ENCODE data around the gene ACTR1B. TPM values are rescaled to one million over a fixed set of nuclear protein-coding genes. Genes with fewer than 3 reads are reported as not detected.

The ACTR1B gene
- total RNA-seq, 1 experiment from 2014 or later: 58.2 TPM

DNA sequence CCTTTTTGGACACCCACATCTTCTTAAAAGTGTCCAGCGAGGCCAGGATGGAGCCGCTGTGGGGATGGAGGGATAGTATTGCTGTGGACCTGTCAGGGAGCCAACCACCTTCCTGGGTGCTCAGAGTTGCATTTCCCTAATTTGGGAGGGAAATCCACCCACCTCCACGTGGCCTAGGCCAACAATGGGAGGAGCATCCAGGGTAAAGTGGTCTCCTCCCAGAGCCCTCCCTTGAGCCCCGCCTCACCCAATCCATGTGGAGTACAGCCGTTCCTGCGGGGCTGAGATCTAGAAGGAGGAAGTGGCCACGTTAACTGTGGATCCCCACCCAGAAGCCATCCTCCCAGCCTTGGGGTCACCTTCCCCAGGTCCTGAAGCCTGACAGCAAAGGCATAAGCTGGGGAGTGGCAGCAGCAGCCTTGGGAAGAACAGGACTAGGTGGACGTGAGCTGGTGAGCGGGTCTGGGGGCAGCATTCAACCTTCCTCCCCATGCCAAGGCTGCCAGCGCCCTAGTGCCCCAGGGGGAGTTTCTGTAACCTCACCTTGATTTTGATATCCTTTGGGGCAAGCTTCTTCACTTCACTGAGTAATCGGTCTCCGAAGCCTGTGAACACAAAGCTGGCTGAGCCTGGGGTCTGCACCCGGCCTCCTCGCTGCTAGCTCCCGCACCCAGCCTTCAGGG lies 6.8 kb downstream of the ACTR1B start:
- H3K27me3 Mint-ChIP-seq (ENCODE audit: low read depth): no peaks in the 10 kb centered on the region
- no peak overlapping the region for H3K27ac Mint-ChIP-seq
- H3K4me3 Mint-ChIP-seq: no peak overlapping the region
- ChIA-PET CTCF (interaction anchor here (1.0 kb wide), 1 partner anchor 67 kb away, joined by 3 read pairs; no protein-coding TSS in a partner anchor), POLR2A (interaction anchor here (1.3 kb wide), 1 partner anchor 11 kb away, joined by 3 read pairs; the partner anchor contains the start of gene COX5B)
- ATAC-seq (peak; percentile 71), DNase-seq (ENCODE audit: low spot score) (no peak)
- TF ChIP-seq HMGA2 (CRISPR knock-in tag; IDR thresholded peaks at IDR 0.05) (no peak), TCF7 (CRISPR knock-in tag; IDR thresholded peaks at IDR 0.05; ENCODE audit: low read depth) (no peak), EMX1 (CRISPR knock-in tag; IDR thresholded peaks at IDR 0.05) (no peak), ZNF121 (CRISPR knock-in tag; IDR thresholded peaks at IDR 0.05) (no peak), PRRX2 (CRISPR knock-in tag; IDR thresholded peaks at IDR 0.05) (no peak), CREM (CRISPR knock-in tag; IDR thresholded peaks at IDR 0.05) (no peak), CREB1 (CRISPR knock-in tag; IDR thresholded peaks at IDR 0.05) (no peak), MYBL2 (CRISPR knock-in tag; IDR thresholded peaks at IDR 0.05) (no peak), RORB (CRISPR knock-in tag; IDR thresholded peaks at IDR 0.05) (no peak), ESRRA (CRISPR knock-in tag; IDR thresholded peaks at IDR 0.05; ENCODE audit: borderline replicate concordance) (no peak), IRF2 (CRISPR knock-in tag; IDR thresholded peaks at IDR 0.05; ENCODE audit: borderline replicate concordance, low read depth) (no peak), ZNF232 (CRISPR knock-in tag; IDR thresholded peaks at IDR 0.05) (no peak), NFYB (CRISPR knock-in tag; conservative IDR thresholded peaks at IDR 0.05; ENCODE audit: low read depth) (no peak), RELA (CRISPR knock-in tag; IDR thresholded peaks at IDR 0.05; ENCODE audit: borderline replicate concordance) (no peak)
- TF ChIP-seq, protein P1, sequence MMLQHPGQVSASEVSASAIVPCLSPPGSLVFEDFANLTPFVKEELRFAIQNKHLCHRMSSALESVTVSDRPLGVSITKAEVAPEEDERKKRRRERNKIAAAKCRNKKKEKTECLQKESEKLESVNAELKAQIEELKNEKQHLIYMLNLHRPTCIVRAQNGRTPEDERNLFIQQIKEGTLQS (CRISPR knock-in tag; conservative IDR thresholded peaks at IDR 0.05): no peak
- TF ChIP-seq, protein P2, sequence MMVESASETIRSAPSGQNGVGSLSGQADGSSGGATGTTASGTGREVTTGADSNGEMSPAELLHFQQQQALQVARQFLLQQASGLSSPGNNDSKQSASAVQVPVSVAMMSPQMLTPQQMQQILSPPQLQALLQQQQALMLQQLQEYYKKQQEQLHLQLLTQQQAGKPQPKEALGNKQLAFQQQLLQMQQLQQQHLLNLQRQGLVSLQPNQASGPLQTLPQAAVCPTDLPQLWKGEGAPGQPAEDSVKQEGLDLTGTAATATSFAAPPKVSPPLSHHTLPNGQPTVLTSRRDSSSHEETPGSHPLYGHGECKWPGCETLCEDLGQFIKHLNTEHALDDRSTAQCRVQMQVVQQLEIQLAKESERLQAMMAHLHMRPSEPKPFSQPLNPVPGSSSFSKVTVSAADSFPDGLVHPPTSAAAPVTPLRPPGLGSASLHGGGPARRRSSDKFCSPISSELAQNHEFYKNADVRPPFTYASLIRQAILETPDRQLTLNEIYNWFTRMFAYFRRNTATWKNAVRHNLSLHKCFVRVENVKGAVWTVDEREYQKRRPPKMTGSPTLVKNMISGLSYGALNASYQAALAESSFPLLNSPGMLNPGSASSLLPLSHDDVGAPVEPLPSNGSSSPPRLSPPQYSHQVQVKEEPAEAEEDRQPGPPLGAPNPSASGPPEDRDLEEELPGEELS (CRISPR knock-in tag; IDR thresholded peaks at IDR 0.05): no peak
- TF ChIP-seq, protein P3, sequence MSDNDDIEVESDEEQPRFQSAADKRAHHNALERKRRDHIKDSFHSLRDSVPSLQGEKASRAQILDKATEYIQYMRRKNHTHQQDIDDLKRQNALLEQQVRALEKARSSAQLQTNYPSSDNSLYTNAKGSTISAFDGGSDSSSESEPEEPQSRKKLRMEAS (CRISPR knock-in tag; IDR thresholded peaks at IDR 0.05): no peak
- TF ChIP-seq, protein P4, sequence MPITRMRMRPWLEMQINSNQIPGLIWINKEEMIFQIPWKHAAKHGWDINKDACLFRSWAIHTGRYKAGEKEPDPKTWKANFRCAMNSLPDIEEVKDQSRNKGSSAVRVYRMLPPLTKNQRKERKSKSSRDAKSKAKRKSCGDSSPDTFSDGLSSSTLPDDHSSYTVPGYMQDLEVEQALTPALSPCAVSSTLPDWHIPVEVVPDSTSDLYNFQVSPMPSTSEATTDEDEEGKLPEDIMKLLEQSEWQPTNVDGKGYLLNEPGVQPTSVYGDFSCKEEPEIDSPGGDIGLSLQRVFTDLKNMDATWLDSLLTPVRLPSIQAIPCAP (CRISPR knock-in tag; IDR thresholded peaks at IDR 0.05): no peak
- TF ChIP-seq, protein P5, sequence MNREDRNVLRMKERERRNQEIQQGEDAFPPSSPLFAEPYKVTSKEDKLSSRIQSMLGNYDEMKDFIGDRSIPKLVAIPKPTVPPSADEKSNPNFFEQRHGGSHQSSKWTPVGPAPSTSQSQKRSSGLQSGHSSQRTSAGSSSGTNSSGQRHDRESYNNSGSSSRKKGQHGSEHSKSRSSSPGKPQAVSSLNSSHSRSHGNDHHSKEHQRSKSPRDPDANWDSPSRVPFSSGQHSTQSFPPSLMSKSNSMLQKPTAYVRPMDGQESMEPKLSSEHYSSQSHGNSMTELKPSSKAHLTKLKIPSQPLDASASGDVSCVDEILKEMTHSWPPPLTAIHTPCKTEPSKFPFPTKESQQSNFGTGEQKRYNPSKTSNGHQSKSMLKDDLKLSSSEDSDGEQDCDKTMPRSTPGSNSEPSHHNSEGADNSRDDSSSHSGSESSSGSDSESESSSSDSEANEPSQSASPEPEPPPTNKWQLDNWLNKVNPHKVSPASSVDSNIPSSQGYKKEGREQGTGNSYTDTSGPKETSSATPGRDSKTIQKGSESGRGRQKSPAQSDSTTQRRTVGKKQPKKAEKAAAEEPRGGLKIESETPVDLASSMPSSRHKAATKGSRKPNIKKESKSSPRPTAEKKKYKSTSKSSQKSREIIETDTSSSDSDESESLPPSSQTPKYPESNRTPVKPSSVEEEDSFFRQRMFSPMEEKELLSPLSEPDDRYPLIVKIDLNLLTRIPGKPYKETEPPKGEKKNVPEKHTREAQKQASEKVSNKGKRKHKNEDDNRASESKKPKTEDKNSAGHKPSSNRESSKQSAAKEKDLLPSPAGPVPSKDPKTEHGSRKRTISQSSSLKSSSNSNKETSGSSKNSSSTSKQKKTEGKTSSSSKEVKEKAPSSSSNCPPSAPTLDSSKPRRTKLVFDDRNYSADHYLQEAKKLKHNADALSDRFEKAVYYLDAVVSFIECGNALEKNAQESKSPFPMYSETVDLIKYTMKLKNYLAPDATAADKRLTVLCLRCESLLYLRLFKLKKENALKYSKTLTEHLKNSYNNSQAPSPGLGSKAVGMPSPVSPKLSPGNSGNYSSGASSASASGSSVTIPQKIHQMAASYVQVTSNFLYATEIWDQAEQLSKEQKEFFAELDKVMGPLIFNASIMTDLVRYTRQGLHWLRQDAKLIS (CRISPR knock-in tag; IDR thresholded peaks at IDR 0.05; ENCODE audit: borderline replicate concordance): no peak
- H3K9me3 Mint-ChIP-seq: peaks cover 22% of the 10 kb centered on the region
- peaks cover 7% of the 10 kb centered on the region for H3K4me1 Mint-ChIP-seq
- peaks cover 51% of the 10 kb centered on the region for H3K36me3 Mint-ChIP-seq

Measured in WTC11 (cell line).